SK-N-SH treated with all-trans-retinoic acid at 6 μM for 48 hours (cell line): ENCODE data around the gene ABCA9.

Experiments used
- CREB5 ChIP-seq: fragments of 250-450 bp; sonication (Bioruptor Pico); IDR thresholded peaks from 2 replicates; pipeline ENCODE4 v1.5.1; 2020; ENCODE audit warnings: low read depth, mild to moderate bottlenecking, moderate library complexity
- ISL1 ChIP-seq: fragments of 250-450 bp; sonication (Bioruptor Pico); IDR thresholded peaks from 2 replicates; pipeline ENCODE4 v2.1.2; 2022; ENCODE audit warnings: mild to moderate bottlenecking, moderate library complexity
- ZNF565 ChIP-seq: fragments of 450-650 bp; formaldehyde crosslinking; conservative IDR thresholded peaks from 2 replicates; pipeline ENCODE4 v1.5.0; 2020; ENCODE audit warnings: low read depth, mild to moderate bottlenecking, moderate library complexity
- ZNF70 ChIP-seq: fragments of 450-650 bp; formaldehyde crosslinking; IDR thresholded peaks from 2 replicates; pipeline ENCODE4 v1.5.0; 2020; ENCODE audit warnings: mild to moderate bottlenecking, moderate library complexity

GRCh38 chr17:69082696-69083095 is 22.0 kb upstream of the ABCA9 start:
- TF ChIP-seq ZNF70 (no peak), CREB5 (CRISPR knock-in tag) (no peak), ZNF565 (no peak), ISL1 (CRISPR knock-in tag) (no peak)
